Mucosa of stomach (tissue), 1 donor: ENCODE data around the gene NT5DC1.

ENCODE experiments used
- H3K27me3 ChIP-seq: one replicate; pipeline ENCODE4 v1.7.0; 2013; ENCODE audit warnings: mild to moderate bottlenecking, low read length; ENCODE audit not compliant: control insufficient read depth, insufficient read depth
- H3K36me3 ChIP-seq: one replicate; pipeline ENCODE4 v1.7.0; 2013; ENCODE audit warnings: low read length; ENCODE audit not compliant: control insufficient read depth, insufficient read depth
- H3K4me1 ChIP-seq: one replicate; pipeline ENCODE4 v1.7.0; 2013; ENCODE audit warnings: mild to moderate bottlenecking, low read length; ENCODE audit not compliant: control insufficient read depth, insufficient read depth
- H3K4me3 ChIP-seq: one replicate; pipeline ENCODE4 v1.7.0; 2013; ENCODE audit warnings: low read length
- H3K9ac ChIP-seq: one replicate; pipeline ENCODE4 v1.7.0; 2013; ENCODE audit warnings: mild to moderate bottlenecking, low read length, moderate library complexity
- H3K9me3 ChIP-seq: one replicate; pipeline ENCODE4 v1.7.0; 2013; ENCODE audit warnings: mild to moderate bottlenecking, low read length, moderate library complexity; ENCODE audit not compliant: control insufficient read depth
- donor health status: Pancreatic carcinoma.

The NT5DC1 gene

GRCh38 chr6:116100419-116101301 lies at the start of gene NT5DC1:
Gene NT5DC1, plus strand, starts transcription at chr6:116100853. Its CDS starts 78 bp downstream, at chr6:116100931.
- peaks cover 39% of the 10 kb centered on the region for H3K4me1 ChIP-seq
- H3K27me3 ChIP-seq: no peaks in the 10 kb centered on the region
- H3K9me3 ChIP-seq: no peaks in the 10 kb centered on the region
- peak within 1 kb of the TSS; percentile 90 for H3K9ac ChIP-seq
- H3K36me3 ChIP-seq: no peaks in the 10 kb centered on the region
- peak within 1 kb of the TSS; percentile 83 for H3K4me3 ChIP-seq

- no peaks in the 10 kb centered on the region for H3K36me3 ChIP-seq
Observed at GRCh38 chr6:116051244-116051643, 49.4 kb upstream of the NT5DC1 start.

GRCh38 chr6:116055513-116055912 lies 45.1 kb upstream of the NT5DC1 start:
- Histone ChIP-seq H3K4me1 (peaks cover 8% of the 10 kb centered on the region), H3K4me3 (no peak overlapping the region), H3K27me3 (no peaks in the 10 kb centered on the region), H3K9me3 (no peaks in the 10 kb centered on the region), H3K9ac (no peak overlapping the region), H3K36me3 (no peaks in the 10 kb centered on the region)

More at GRCh38 chr6:116051244-116051643, 49.4 kb upstream of the NT5DC1 start:
- Histone ChIP-seq H3K4me1 (peaks cover 12% of the 10 kb centered on the region), H3K9ac (no peak overlapping the region), H3K9me3 (no peaks in the 10 kb centered on the region), H3K4me3 (no peak overlapping the region), H3K27me3 (no peaks in the 10 kb centered on the region)

- H3K9me3 ChIP-seq: no peaks in the 10 kb centered on the region
- peaks cover 8% of the 10 kb centered on the region for H3K4me1 ChIP-seq
- no peaks in the 10 kb centered on the region for H3K36me3 ChIP-seq
- H3K4me3 ChIP-seq: no peak overlapping the region
- H3K27me3 ChIP-seq: no peaks in the 10 kb centered on the region
- peak overlapping the region; percentile 3 for H3K9ac ChIP-seq
Observed at GRCh38 chr6:116057766-116058165, 42.9 kb upstream of the NT5DC1 start.

DNA sequence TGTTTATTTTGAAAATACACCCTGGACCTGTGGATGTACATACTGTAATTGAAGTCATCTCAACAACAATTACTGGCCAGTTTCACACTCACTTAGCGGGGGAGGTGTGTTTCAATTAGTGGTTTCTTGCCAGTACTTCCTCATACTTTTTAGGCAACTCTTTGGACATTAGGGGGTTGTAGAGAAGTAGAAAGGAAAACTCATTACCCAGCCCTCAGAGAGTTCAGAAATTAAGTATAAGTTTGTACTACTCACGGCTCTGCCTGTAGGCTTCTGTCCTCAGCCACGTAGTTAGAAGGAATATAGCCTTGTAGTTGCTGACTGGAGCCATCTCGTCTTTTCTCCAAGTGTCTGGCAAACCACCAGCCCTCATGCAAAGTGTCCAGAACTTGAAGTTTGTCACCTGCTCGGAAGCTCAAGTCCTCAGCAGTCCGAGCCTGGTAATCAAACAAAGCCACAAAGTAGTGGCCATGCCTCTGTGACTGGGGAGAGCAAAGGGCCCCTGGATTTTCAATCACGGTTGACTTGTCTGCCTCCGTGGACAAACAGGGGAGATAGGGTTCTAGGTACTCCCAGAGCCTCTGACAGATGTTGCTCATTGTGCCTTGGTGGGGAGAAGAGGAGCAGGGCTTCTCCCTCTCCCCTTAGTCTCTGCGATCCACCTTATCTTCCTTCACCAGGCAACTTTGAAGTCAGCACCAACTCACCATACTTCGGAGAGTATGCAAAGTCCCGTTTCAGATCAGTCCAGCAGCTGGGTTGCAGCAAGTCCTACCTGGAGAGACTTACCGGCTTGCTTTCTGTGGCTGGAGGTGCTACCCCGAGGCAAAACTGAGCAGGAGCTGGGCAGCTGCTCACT lies 40.7 kb upstream of the NT5DC1 start:
- H3K4me1 ChIP-seq: peaks cover 8% of the 10 kb centered on the region
- no peaks in the 10 kb centered on the region for H3K27me3 ChIP-seq
- no peaks in the 10 kb centered on the region for H3K36me3 ChIP-seq
- no peaks in the 10 kb centered on the region for H3K9me3 ChIP-seq
- H3K9ac ChIP-seq: peak overlapping the region; percentile 88
- H3K4me3 ChIP-seq: peak overlapping the region; percentile 48

- H3K9ac ChIP-seq: peak within 1 kb of the TSS; percentile 88
Observed at GRCh38 chr6:116060572-116061283, 39.9 kb upstream of the NT5DC1 start, which contains the start of gene FRK. Gene FRK, minus strand, starts transcription at chr6:116060891. Its CDS starts 580 bp downstream, at chr6:116060311.

GRCh38 chr6:116062496-116062895 lies 38.2 kb upstream of the NT5DC1 start:
- Histone ChIP-seq H3K9ac (no peak overlapping the region), H3K4me3 (no peak overlapping the region), H3K36me3 (no peaks in the 10 kb centered on the region), H3K4me1 (no peaks in the 10 kb centered on the region), H3K27me3 (no peaks in the 10 kb centered on the region), H3K9me3 (no peaks in the 10 kb centered on the region)

More at GRCh38 chr6:116060572-116061283, 39.9 kb upstream of the NT5DC1 start, which contains the start of gene FRK:
- H3K9me3 ChIP-seq: no peaks in the 10 kb centered on the region
- peaks cover 6% of the 10 kb centered on the region for H3K4me1 ChIP-seq
- peak within 1 kb of the TSS; percentile 48 for H3K4me3 ChIP-seq
- H3K36me3 ChIP-seq: no peaks in the 10 kb centered on the region
- no peaks in the 10 kb centered on the region for H3K27me3 ChIP-seq

DNA sequence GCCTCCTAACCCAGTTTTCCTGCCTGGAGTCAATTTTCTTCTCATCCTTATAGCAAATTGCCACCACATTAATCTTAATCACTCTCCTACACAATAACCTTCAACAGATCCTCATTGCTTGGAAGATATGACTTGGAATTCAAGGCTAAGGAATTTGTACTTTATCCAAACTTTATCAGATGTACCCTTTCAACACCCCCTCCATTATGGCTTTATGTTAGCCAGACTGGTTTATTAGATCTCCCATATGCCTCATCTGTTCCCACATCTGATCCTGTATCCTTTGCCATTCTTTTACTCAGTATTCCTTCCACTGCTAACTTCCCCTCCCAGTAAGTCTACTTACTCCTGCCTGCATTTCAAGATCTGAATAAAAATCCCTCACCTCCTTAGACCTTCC lies 36.0 kb upstream of the NT5DC1 start:
- Histone ChIP-seq H3K9me3 (no peaks in the 10 kb centered on the region), H3K27me3 (no peaks in the 10 kb centered on the region), H3K9ac (no peak overlapping the region), H3K36me3 (no peaks in the 10 kb centered on the region), H3K4me3 (no peak overlapping the region), H3K4me1 (no peaks in the 10 kb centered on the region)

DNA sequence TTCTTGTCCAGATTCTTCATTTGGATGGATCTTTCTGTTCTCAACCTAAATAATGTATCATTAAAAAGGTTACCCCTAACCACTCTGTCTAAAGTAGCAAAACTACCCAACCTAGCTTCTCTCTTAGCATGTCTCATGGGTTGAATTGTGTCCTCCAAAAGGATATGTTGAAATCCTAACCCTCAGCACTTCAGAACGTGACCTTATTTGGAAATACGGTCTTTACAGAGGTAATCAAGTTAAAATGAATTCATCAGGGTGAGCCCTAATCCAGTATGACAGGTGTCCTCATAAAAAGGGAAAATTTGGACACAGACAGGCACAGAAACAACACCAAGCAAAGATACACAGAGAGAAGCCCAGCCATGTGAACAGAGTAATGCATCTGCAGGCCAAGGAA lies 33.9 kb upstream of the NT5DC1 start:
- no peaks in the 10 kb centered on the region for H3K36me3 ChIP-seq
- H3K4me1 ChIP-seq: no peaks in the 10 kb centered on the region

GRCh38 chr6:116070101-116070500 lies 30.6 kb upstream of the NT5DC1 start:
- Histone ChIP-seq H3K4me3 (no peak overlapping the region), H3K9ac (no peak overlapping the region), H3K9me3 (no peaks in the 10 kb centered on the region), H3K27me3 (no peaks in the 10 kb centered on the region), H3K36me3 (no peaks in the 10 kb centered on the region), H3K4me1 (peaks cover 6% of the 10 kb centered on the region)

More for the DNA sequence above, 33.9 kb upstream of the NT5DC1 start:
- Histone ChIP-seq H3K9ac (no peak overlapping the region), H3K27me3 (no peaks in the 10 kb centered on the region), H3K4me3 (no peak overlapping the region), H3K9me3 (no peaks in the 10 kb centered on the region)

DNA sequence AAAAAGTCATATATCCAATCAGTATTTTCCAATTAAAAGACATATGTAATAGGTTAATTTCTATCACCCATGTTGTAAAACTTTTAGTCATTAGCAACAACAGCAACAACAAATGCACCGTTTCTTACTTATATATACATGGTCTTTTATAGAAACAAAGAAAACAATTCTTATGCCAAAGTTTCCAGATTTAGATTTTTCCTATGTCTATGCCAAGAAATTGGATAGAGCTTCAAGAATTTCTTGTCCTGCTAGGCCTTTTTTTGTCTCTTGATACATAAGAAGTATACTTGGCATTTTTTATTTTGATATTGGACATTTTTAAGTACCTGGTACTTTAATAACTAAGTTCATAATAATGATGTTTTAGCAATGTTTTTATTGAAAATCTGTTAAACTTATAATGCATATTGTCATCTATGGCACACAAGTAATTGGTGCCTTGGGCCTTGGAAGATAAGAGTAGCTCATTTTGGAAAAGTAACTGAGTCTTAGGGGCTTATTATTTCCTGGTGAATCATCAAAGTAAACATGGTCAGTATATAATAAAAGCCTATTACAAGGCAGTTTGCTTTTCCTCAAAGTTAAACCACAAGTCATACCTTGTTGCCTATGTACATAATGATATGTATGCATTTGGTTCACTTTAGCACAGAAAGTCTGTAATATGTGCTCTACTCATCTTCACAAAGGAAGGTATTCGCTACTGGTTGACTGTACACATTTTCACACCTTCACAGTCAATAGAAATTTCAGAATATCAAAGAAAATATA lies 29.9 kb upstream of the NT5DC1 start:
- no peaks in the 10 kb centered on the region for H3K36me3 ChIP-seq
- no peak overlapping the region for H3K4me3 ChIP-seq
- no peaks in the 10 kb centered on the region for H3K27me3 ChIP-seq
- no peaks in the 10 kb centered on the region for H3K9me3 ChIP-seq
- no peak overlapping the region for H3K9ac ChIP-seq
- H3K4me1 ChIP-seq: peaks cover 6% of the 10 kb centered on the region
